ENCODE results near the gene EPN3.

Gene EPN3

DNA sequence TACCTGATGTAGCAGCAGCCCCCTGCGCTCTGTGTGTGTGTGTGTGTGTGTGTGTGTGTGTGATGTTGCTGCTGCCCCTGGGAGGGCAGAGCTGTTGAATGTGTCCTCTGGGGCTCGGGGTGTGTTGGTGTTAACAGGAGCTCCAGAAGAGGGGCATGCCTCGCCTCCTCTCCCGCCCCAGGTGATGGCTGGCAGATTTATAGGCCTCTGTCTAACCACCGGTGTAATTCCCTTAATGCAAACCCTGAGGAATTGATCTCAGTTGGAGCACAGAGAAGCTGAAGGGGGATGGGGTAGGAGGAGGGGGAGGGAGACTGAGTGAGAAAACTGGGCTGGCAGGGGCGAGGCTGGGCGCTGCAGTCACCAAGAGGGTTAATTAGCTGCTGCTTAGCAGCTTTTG lies 38.0 kb downstream of the EPN3 start:
- DNase-seq: no peak

DNA sequence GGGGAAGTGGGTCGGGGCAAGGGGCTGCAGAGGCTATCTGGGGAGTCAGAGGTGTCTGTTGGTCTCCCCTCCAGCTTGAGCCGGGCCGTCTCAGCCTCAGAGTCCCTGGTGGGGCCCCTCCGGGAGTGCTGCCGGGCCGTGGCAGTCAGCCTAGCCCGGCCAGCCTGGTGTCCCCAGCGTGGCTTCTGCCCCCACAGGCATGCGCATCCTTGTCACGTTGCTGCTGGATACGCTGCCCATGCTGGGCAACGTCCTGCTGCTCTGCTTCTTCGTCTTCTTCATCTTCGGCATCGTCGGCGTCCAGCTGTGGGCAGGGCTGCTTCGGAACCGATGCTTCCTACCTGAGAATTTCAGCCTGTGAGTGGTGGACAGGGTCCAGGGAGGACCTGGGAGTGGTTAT lies 39.1 kb downstream of the EPN3 start:
- no peak for DNase-seq

DNA sequence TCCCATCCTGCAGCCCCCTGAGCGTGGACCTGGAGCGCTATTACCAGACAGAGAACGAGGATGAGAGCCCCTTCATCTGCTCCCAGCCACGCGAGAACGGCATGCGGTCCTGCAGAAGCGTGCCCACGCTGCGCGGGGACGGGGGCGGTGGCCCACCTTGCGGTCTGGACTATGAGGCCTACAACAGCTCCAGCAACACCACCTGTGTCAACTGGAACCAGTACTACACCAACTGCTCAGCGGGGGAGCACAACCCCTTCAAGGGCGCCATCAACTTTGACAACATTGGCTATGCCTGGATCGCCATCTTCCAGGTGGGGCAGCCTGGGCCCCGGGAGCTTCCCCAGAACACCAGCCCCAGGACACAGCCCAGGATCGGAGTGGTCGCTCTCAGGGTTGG lies 40.0 kb downstream of the EPN3 start:
- DNase-seq: no peak

DNA sequence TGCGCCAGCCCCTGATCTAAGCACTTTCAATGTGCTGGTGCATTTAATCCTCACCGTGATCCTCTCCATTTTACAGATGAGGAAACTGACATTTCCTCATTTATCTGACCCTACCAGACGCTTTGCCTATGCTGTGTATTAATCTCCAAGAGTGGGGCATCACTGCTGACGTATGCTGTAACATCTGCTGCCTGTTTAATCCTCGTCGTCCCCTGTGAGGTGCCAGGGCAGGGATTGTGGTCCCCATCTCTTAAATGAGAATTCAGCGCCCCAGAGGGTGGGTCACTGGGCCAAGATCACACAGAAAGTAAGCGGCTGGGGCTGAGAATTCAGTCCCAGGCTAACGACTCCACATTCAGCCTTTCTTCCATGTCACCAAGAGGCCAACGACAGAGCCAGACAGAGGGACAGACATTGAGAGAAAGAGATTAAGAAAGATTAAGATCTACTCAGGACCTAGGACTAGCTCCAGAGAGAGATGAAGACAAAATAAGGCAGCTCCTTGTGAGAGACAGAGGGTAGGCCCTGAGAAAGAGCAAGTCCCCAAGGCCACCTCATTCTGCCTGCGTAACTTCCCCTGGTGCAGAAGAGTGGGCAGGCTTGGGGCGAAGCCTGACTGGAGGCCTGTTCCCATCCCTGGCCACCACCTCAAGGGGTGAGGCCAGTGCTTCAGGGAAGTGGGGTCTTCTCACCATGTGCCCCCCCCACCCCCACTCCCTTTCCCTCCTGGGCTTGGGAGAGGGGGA lies 41.5 kb downstream of the EPN3 start:
- DNase-seq: peak; percentile 29

DNA sequence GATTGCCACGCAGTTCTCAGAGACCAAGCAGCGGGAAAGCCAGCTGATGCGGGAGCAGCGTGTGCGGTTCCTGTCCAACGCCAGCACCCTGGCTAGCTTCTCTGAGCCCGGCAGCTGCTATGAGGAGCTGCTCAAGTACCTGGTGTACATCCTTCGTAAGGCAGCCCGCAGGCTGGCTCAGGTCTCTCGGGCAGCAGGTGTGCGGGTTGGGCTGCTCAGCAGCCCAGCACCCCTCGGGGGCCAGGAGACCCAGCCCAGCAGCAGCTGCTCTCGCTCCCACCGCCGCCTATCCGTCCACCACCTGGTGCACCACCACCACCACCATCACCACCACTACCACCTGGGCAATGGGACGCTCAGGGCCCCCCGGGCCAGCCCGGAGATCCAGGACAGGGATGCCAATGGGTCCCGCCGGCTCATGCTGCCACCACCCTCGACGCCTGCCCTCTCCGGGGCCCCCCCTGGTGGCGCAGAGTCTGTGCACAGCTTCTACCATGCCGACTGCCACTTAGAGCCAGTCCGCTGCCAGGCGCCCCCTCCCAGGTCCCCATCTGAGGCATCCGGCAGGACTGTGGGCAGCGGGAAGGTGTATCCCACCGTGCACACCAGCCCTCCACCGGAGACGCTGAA lies 43.2 kb downstream of the EPN3 start:
- no peak for DNase-seq

DNA sequence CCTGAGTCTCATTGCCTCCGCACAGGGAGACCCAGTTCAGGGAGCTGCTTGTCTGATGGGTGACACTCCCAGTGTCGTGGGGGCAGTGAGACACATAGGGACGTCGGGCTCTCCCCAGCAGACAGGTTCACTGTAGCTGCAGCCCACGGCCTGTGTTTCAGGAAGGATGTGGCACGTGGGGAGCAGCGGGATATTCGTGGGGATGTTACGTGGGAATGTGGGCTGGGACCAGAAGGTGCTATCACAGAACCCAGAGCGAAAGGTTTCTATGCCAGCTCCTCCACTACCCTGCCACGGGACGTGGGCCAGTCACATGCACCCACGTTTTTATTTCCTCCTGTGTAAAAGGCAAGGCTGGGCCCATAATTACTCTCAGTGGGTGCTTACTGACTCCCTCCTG lies 44.3 kb downstream of the EPN3 start:
- no peak for DNase-seq

DNA sequence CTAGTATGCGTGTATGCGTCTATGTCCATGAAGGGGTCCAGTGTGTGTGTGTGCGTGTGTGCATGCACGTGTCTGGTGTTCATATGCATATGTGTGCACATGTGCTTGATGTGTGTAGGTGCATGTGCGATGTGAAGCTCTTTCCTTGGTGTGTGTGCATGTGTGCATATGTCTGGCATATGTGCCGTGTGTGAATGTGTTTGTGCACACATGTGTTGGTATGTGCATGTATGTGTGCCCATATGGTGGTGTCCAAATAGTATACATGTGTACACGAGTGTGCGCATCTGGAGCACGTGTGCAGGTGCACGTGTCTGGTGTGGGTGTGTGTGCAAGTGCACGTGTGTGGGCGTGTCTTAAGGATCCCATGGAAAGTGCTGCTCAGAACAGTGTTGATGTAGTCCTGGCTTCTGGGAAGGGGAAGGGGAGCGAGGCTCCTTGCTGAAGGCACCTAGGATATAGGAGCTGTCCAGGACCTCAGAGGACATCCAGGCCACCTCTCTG lies 45.0 kb downstream of the EPN3 start:
- DNase-seq: no peak

DNA sequence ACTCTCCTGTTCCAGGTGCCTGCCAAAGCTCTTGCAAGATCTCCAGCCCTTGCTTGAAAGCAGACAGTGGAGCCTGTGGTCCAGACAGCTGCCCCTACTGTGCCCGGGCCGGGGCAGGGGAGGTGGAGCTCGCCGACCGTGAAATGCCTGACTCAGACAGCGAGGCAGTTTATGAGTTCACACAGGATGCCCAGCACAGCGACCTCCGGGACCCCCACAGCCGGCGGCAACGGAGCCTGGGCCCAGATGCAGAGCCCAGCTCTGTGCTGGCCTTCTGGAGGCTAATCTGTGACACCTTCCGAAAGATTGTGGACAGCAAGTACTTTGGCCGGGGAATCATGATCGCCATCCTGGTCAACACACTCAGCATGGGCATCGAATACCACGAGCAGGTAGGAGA lies 45.6 kb downstream of the EPN3 start:
- no peak for DNase-seq

DNA sequence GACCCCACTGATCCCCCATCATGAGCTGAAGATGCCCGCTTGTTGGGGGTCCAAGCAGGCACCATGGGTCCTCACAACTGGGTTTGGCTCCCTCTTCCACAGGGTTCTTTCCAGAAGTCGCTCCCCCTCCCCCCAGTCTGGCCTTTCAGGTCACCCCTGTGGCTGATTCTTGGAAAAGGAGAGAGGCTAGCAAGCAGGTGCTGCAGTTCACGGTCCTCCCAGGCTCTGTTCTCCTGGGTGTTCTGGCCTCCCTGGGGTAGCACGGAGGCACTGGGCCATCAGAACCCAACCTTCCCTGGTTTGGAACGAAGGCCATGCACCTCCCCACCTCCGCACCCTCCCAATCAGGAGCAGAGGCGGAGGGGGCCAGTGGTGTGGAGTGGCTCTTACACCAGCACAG lies 46.9 kb downstream of the EPN3 start:
- no peak for DNase-seq

DNA sequence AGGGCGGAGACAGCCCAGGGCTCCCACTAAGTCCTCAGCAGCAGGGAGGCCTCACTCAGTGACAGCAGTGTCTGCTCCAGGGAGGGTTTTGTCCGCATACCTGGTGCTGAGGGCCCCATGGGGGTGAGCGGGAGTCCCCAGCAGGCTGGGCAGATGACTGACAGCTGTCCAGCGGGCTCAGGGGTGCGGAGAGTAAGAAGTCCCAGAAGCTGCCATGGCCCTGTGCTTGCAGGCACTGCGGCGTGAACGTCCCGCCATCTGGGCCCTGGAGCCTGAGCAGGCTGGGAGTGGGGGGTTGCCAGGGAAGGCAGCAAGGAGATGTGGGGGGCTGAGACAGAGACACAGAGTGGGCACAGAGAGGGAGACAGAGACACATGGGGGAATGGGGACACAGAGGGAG lies 48.1 kb downstream of the EPN3 start:
- DNase-seq: no peak

DNA sequence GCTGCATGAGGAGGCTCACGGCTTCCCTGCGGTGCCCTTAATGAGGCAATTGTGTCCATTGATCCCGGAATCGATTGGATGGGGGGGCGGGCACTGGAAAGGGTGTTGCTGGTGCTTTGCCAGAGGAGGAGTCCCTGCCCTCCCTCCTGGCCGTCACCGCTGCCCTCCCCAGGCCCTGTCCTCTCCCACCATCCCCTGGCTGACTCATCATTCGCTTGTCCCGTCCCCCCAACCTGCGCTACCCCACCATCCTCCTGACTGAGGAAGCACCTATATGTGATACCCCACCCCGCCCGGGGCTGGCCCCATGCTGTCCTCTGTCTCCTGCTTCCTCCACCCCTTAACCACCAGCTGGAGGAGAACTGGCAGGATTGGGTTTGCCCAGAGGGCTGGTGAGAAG lies 48.8 kb downstream of the EPN3 start:
- no peak for DNase-seq

DNA sequence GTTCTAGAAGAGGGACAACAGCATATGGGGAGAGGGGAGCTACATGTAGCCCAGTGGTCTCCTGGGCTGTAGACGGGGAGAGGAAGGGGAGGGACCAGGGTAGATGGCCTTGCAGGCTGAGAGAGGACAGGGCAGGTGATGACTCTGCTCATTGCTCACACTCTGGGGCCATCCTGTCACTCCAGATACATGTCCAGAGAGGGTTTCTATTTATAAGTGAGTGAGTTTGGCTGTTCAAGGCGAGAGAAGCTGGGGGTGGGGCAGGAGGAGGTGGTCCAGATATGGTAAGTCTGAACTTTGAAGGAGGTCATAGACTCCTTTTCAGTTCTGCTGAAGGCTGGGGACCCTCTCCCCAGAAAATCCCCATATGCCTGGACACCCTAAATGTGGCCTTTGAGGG lies 50.2 kb downstream of the EPN3 start:
- DNase-seq: no peak

DNA sequence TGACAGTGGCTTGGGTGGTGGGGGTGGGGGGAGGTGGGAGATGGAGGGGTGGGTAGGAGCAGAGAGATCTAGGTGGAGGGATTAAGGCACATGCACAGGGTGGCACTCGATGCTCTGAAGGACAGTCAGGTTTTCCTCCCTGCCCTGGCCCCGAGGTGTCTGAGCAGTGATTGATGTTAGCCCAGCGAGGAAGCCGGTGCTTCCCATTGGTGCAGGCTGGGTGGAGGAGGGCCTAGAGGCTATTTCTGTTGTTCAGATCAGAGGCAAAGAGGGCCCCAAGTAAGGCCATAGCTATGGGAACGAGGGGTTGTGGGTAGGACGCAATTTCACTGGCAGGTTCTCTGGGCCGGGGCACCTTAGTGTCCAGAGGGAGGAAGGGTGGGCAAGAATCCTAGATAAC lies 51.1 kb downstream of the EPN3 start:
- DNase-seq: no peak

DNA sequence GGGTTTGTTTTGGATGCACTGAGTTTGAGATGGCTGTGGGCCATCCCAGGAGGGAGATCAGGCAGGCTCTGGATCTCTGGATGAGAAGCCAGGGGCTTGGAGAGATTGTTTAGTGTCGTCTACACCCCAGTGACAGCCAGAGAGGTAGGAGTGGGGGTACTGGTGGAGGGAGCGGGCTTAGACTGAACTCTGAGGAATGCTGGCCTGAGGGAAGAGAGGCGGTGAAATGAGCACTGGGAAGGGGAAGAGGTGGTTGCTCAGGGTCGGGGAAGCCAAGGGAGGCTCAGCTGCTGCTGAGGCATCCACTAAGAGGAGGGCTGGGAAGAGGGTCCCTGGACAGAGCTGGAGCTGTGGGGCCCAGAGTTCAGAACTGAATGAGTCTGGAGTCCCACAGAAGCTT lies 51.6 kb downstream of the EPN3 start:
- DNase-seq: no peak

DNA sequence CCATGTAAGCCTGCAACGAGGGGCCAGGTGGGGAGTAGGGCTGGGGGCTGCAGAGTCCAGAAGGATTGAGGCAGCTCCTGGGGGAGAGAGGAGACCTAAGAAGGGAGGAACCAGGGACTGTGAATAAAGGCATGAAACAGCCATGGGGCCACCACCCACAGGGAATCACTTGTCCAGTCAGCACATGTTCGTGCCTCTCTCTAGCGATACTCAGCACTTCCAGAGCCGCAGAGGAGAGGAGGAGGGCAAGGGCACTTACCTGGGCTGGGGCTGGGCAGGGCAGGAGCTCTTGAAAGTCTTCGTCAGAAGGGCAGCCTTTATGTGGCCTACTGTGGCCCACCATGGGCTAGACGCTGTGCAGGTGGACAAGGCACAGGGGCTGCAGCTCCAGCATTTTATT lies 52.2 kb downstream of the EPN3 start:
- DNase-seq: no peak

DNA sequence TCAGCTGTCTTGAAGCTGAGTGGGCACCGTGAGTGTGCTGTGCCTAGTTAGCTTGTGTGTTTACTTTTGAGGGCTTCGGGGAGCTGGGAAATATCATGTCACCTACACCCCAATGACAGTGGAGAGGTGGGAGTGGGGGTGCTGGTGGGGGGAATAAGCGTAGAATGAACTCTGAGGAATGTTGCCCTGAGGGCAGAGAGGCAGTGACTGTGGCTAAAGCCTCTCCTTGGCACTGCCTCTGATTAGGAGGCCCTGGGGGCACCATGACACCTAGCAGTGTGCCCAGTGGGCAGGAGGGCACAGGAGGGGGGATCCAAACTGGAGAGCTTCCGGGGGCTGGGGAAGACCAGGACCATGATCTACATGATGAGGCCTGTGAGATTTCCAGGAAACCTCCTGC lies 52.8 kb downstream of the EPN3 start:
- no peak for DNase-seq

DNA sequence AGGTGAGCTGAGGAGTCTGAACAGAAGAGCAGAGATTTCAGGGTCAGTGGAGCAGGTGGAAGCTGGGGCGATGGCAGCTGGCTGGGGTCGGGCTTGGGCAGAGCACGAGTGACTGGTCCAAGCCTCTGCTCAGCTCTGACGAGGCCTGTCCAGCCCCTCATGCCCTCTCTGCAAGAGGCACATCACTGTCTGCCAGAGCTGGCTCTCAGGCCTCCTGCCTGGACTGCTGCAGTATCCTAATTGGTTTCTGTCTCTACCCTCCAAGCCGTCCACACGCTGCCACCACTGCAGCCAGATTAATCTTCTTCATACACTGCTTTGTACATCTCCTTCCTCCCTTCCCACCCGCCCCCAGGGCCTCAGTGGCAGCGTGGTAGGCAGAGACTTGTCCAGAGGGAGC lies 53.4 kb downstream of the EPN3 start:
- no peak for DNase-seq

DNA sequence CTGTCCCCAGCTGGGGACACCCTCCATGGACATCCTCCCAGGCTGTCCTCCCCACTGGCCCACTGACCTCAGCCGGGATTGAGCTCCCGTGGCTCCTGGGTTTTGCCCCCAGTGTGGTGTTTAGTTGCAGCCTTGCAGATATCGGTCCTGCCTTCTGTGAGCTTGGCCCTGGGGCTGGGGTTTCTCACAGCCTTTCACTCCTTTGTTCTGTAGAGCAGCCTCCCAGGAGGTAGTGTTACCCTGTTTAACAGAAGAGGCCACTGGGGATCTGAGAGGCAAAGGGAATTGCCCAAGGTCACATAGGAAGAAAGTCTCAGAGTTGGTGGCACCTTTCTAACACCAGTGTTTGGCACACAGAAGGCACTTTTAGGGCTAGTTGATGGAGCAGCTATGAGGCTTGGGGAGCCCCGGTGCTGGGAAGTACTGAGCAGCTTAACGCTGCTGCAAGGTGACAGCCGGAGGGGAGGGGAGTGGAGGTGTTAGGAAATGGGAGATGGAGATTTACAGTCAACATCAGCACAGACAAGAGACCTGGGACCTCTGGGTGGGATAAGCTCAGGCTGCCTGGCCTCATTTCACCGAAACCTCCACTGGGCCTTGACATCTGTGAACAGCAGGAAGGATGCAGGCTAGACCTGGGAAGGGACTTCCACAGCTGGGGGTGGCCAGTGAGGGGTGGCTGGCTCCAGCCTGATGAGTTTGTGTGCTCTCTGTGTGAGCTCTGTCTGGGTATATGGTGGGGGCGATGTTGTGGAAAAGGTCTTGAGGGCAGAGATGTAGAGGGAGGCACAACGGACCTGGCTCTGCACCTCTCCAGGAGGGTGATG lies 54.1 kb downstream of the EPN3 start:
- DNase-seq: no peak

DNA sequence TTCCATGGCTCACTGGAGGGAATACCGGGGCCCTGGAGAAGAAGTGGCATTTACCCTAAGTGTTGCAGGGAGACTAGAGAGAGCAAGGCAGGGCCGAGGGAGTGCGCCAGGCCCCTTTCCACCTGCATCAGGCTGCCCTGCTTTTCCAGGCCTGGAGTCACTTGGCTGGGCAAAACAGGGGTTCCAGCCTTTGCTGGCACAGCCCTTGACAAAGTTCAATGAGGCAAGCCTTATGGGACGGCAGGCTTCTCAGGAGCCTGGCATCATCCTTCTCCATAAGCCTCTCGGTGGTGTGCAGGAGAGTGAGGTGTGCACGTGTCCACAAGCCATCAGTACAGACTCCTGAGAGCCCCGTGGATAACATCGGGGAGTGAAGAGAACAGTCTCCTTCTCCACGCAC lies 55.0 kb downstream of the EPN3 start:
- no peak for DNase-seq

DNA sequence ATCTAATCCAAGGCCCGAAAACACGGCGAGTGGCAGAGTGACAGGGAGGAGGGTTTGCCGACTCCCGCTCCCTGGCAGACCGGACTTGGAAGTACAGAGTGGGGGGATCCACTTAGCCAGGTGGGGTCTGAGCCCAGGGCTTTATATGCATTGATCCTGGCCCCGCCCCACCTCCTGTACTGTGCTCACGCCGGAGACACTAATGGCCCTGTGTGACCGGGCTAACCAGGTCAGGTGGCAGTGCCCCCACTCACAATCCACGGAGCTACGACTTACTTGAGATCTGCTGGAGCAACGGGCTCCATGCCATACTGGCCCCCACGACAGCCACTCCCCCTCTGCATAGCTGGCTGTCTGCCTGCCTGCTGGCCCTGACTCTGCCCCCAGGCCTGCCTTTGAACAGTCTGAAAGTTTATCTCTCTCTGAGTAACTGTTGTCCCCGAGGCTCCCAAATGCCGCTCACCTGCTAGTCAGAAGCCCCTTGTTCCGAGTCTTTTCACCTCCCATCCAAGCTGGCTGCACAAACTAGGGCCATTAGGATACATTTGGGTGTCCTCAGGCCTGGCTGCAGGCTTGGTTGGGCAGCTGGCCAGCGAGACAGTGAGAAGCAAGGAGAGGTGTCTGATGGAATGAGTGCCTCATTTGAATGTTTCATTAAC lies 56.0 kb downstream of the EPN3 start:
- no peak for DNase-seq

DNA sequence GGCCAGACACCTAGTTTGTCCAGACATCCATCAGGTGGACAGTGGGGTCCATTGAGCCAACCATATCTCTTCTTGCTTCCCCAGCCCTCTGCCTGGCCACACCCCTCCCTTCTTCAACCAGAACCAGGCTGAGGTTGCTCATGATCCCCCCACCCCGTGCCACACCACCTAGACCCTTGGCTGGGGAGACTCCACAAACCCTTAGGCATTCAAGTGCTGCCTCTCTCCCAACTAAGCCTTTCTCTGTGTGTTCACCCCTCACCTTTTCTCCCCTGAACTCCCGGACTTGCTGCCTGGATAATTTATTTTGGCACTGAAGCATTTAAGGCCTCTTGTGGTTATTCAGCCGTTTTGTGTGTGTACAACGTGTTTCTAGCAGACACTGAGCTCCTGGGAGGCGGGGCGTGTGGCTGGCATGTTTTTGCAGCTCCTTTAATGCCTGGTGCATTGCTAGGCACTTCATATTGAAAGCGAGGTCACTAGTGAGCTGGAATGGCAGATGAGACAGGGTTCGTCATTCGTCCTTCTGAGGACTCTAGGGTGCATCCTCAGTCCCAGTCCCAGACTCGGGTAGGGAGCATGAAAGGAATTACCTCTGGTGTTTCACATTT lies 56.7 kb downstream of the EPN3 start:
- no peak for DNase-seq

DNA sequence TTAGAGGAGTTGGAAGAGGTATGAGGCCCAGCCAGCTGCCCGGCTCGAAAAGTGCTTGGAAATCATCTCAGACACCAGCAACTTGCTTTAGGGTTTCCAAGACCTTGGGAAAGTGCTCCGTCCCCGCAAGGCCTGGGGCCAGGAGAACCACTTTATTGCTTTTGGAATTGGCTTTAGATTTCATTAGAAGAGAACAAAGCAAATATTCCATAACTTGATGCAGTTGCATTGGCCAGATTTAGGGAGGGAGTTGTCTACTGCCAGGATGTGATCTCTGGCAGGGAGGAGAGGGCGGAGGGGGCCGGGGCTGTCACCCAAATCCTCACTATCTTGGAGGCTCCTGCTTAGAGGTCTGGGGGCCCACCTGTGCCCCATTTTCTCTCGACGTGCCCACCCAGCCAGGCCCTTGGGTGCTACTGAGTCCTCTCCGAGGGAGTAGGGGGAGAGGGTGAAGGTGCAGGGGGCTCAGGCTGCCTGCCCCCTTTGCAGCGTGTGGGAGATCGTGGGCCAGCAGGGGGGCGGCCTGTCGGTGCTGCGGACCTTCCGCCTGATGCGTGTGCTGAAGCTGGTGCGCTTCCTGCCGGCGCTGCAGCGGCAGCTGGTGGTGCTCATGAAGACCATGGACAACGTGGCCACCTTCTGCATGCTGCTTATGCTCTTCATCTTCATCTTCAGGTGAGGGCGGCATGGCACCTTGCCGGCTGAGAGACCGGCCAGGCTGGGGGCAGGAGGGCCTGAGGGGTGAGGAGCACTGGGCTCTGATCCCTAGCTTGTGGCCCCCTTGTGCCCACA lies 58.6 kb downstream of the EPN3 start:
- no peak for DNase-seq
